Memory B cell (primary cell): ENCODE data around the gene CUL4A.
"Not testable (repeated sequence)": the region's sequence is repeated elsewhere in the genome, so short reads cannot be mapped to it uniquely, and the experiment has no call there.

Experiments
- ATAC-seq: fragments of 150-1000 bp; cut with Tn5 transposase; 2 replicates; pipeline ENCODE4 v1.10.0; 2021; ENCODE audit warnings: low read depth, mild to moderate bottlenecking, moderate library complexity
- DNase-seq, 2 donors: peaks; one replicate each; pipeline ENCODE4 v3.0.0; 2022; ENCODE audit warnings: low spot score in 2 of 2
- H3K27ac Mint-ChIP-seq: one replicate; pipeline ENCODE4 v1.8.0; 2022; ENCODE audit warnings: mild to moderate bottlenecking, moderate library complexity, mixed read lengths
- H3K27me3 Mint-ChIP-seq: one replicate; pipeline ENCODE4 v1.8.0; 2022; ENCODE audit warnings: mixed read lengths
- H3K36me3 Mint-ChIP-seq: one replicate; pipeline ENCODE4 v1.8.0; 2022; ENCODE audit warnings: mild to moderate bottlenecking, mixed read lengths
- H3K4me1 Mint-ChIP-seq: one replicate; pipeline ENCODE4 v1.8.0; 2022; ENCODE audit warnings: mixed read lengths
- H3K4me3 Mint-ChIP-seq: one replicate; pipeline ENCODE4 v1.8.0; 2022; ENCODE audit warnings: mild to moderate bottlenecking, moderate library complexity, mixed read lengths
- H3K9me3 Mint-ChIP-seq: one replicate; pipeline ENCODE4 v1.8.0; 2022; ENCODE audit warnings: mixed read lengths

The CUL4A gene

GRCh38 chr13:113209336-113209758 lies at the start of gene CUL4A:
Gene CUL4A (plus strand): TSS chr13:113209613. CDS start chr13:113209628, 15 bp downstream.
- Mint-ChIP-seq H3K4me3 (peak within 1 kb of the TSS; percentile 83), H3K27me3 (no peaks in the 10 kb centered on the region), H3K36me3 (peaks cover 5% of the 10 kb centered on the region), H3K9me3 (no peaks in the 10 kb centered on the region), H3K27ac (peak within 1 kb of the TSS; percentile 79), H3K4me1 (peaks cover 36% of the 10 kb centered on the region)
- DNase-seq (peak in 1 of 2 donors; percentile 47), ATAC-seq (peak; percentile 47)

DNA sequence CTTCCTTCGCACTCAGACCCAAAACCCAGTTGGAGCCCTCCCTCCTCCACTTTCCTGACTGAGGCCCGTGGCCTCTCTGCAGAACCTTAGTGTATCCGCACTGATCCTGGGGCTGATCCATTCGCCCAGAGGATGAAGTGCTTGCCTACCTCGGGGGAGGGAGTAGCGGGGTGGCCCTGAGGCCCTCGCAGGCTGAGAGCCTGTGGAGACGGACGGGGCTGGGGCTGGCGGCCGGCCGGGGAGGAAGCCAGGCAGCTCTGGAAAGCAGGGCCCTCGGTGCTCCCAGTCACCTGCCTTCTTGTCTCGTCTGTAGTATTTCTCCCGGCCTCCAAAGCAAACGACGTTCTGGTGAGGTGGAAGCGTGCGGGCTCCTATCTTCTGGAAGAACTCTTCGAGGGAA lies 49.7 kb upstream of the CUL4A start:
- ATAC-seq (no peak), DNase-seq (no peak)
- Mint-ChIP-seq H3K9me3 (peaks cover 9% of the 10 kb centered on the region), H3K27ac (no peak overlapping the region), H3K4me1 (peaks cover 2% of the 10 kb centered on the region), H3K4me3 (no peak overlapping the region), H3K36me3 (peaks cover 3% of the 10 kb centered on the region), H3K27me3 (peaks cover 15% of the 10 kb centered on the region)

DNA sequence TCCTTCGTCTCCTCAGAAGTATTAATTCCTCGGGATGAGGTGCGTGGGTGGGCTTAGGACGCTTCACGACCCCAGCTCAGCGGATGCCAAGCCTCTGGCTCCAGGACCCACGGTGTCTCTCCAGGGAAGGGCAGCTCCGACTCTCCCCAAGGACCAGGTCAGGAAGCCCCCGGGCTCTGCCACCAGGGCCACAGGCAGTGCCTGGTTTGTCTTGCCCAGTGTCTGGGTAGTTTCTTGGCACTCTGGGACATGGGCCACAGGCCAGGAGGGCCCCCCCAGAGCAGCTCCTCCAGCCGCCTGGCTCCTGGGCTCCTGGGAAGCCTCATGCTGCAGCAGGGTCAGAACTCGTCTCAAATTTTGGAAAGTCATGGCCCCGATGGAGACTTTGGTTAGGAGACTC lies 48.4 kb upstream of the CUL4A start:
- Mint-ChIP-seq H3K27ac (no peak overlapping the region), H3K36me3 (no peaks in the 10 kb centered on the region), H3K9me3 (peaks cover 2% of the 10 kb centered on the region), H3K4me3 (peak overlapping the region; percentile 13), H3K27me3 (peaks cover 15% of the 10 kb centered on the region), H3K4me1 (peaks cover 2% of the 10 kb centered on the region)
- no peak for ATAC-seq
- no peak for DNase-seq

GRCh38 chr13:113161433-113161832 lies 48.0 kb upstream of the CUL4A start:
- no peak for ATAC-seq
- H3K36me3 Mint-ChIP-seq, result no peaks in the 10 kb centered on the region
- DNase-seq, result no peak
- H3K27me3 Mint-ChIP-seq, result peaks cover 15% of the 10 kb centered on the region
- H3K4me3 Mint-ChIP-seq, result peak overlapping the region; percentile 13
- peaks cover 2% of the 10 kb centered on the region for H3K4me1 Mint-ChIP-seq
- peaks cover 2% of the 10 kb centered on the region for H3K9me3 Mint-ChIP-seq
- H3K27ac Mint-ChIP-seq, result no peak overlapping the region

GRCh38 chr13:113161975-113162374 lies 47.4 kb upstream of the CUL4A start:
- not testable (repeated sequence) for ATAC-seq, H3K4me1 Mint-ChIP-seq, H3K27ac Mint-ChIP-seq, H3K36me3 Mint-ChIP-seq, H3K4me3 Mint-ChIP-seq, DNase-seq, H3K9me3 Mint-ChIP-seq
- peaks cover 15% of the 10 kb centered on the region for H3K27me3 Mint-ChIP-seq

DNA sequence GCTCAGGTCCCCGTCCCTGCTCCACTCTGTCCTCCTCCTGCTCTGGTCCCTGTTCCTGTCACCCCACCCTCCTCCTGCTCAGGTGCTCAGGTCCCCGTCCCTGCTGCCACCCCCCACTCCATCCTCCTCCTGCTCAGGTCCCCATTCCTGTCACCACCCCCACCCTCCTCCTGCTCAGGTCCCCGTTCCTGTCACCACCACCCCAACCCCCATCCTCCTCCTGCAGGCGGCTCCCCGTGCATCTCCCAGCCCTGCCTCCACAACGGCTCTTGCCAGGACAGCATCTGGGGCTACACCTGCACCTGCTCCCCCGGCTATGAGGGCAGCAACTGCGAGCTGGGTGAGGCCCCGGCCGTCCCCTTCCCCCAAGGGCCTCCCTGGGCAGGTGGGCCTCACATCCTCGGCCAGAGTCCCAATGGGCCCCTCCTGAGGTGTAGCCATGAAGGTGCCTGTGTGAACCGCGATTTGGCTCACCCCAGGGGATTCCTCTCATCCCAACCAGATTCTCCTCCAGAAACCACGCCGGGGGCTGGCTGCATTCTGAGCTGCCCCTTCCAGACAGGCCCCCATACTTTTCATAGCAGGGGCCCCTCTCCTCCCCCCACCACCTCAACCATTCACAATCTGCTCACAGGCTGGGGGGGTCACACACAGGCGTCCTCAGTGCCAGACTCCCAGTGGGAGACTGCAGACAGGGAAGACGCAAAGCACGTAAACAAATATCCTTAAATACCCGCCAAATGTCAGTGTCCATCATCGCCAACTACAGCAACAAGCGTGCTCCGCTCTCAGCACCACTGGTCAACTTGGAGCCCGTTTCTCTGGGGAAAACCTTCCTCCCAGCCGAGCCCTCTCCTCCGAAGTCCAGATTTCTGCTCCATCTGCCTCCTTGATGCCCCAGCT lies 46.4 kb upstream of the CUL4A start:
- H3K9me3 Mint-ChIP-seq, result peaks cover 4% of the 10 kb centered on the region
- H3K27me3 Mint-ChIP-seq, result peaks cover 15% of the 10 kb centered on the region
- DNase-seq, result no peak
- peak overlapping the region; percentile 59 for H3K4me3 Mint-ChIP-seq
- H3K36me3 Mint-ChIP-seq, result peaks cover 3% of the 10 kb centered on the region
- H3K4me1 Mint-ChIP-seq, result peaks cover 2% of the 10 kb centered on the region
- no peak overlapping the region for H3K27ac Mint-ChIP-seq
- ATAC-seq, result no peak

DNA sequence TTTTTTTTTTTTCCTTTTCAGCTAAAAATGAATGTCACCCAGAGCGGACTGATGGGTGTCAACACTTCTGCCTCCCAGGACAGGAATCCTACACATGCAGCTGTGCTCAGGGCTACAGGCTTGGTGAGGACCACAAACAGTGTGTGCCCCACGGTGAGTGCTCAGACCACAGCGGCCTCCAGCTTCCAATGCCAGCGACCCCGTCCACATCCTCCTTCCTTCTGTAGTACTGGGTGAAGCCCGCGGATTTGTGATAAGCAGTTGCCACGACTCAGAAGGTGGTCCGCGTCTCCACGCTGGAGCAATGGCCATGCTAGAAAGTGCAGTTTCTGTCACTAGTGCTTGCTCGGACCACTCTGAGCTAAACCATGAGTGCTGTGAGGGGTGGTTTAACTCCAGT lies 44.9 kb upstream of the CUL4A start:
- peaks cover 9% of the 10 kb centered on the region for H3K27me3 Mint-ChIP-seq
- H3K36me3 Mint-ChIP-seq, result peaks cover 8% of the 10 kb centered on the region
- H3K9me3 Mint-ChIP-seq, result peaks cover 4% of the 10 kb centered on the region
- H3K4me1 Mint-ChIP-seq, result peaks cover 2% of the 10 kb centered on the region
- no peak overlapping the region for H3K4me3 Mint-ChIP-seq
- ATAC-seq (no peak), DNase-seq (no peak)
- H3K27ac Mint-ChIP-seq, result no peak overlapping the region

DNA sequence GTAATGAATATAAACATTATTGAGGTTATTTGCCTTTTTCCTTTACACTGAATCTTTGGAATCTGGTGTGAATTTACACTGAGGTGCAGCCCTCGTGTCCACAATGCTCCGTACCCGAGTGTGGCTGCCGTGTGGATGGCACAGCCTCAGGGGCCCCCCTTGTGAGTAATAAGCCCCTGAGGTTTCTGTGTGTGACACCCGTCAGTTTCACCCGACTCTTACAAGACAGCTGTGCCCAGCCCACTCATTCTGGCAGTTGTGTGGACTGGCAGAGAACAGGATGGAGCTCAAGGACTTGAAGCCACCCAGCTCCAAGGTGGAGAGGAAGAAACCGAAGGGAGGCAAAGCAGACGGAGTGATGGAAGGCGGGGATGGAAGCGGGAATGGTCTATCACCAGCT lies 43.1 kb upstream of the CUL4A start:
- ATAC-seq (no peak), DNase-seq (no peak)
- Mint-ChIP-seq H3K27ac (no peak overlapping the region), H3K36me3 (peaks cover 10% of the 10 kb centered on the region), H3K27me3 (peaks cover 8% of the 10 kb centered on the region), H3K4me3 (no peak overlapping the region), H3K4me1 (peaks cover 2% of the 10 kb centered on the region), H3K9me3 (peaks cover 4% of the 10 kb centered on the region)

DNA sequence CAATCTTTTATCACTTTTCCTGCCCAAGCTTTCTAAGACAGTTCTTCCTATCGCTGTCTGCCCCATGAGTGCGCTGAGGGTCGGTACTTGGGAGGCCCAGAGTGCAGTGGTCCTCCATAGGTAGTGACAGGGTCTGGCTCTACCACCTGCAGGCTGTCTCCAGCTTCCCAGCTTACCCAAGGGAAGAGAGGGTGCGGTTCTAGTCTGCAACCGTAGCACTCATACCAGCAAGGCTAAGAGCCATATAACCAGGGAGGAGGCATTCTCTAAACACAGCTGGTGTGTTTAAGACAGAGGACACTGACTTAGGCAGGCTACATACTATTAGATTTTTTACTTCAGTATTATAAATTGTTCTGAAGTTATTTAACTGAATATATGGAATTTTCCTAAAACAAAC lies 42.7 kb upstream of the CUL4A start:
- no peak overlapping the region for H3K27ac Mint-ChIP-seq
- H3K4me1 Mint-ChIP-seq, result no peaks in the 10 kb centered on the region
- H3K36me3 Mint-ChIP-seq, result peaks cover 10% of the 10 kb centered on the region
- peaks cover 4% of the 10 kb centered on the region for H3K9me3 Mint-ChIP-seq
- no peak overlapping the region for H3K4me3 Mint-ChIP-seq
- DNase-seq (no peak), ATAC-seq (no peak)
- peaks cover 6% of the 10 kb centered on the region for H3K27me3 Mint-ChIP-seq

- Mint-ChIP-seq H3K9me3 (peaks cover 4% of the 10 kb centered on the region), H3K4me3 (no peak overlapping the region), H3K4me1 (no peaks in the 10 kb centered on the region), H3K27me3 (peaks cover 6% of the 10 kb centered on the region), H3K36me3 (peaks cover 10% of the 10 kb centered on the region), H3K27ac (no peak overlapping the region)
- ATAC-seq (no peak), DNase-seq (no peak)
Measured at GRCh38 chr13:113167155-113167554, 42.3 kb upstream of the CUL4A start.

GRCh38 chr13:113167575-113167974 lies 41.8 kb upstream of the CUL4A start:
- ATAC-seq (no peak), DNase-seq (no peak)
- Mint-ChIP-seq H3K27ac (no peak overlapping the region), H3K36me3 (peaks cover 10% of the 10 kb centered on the region), H3K9me3 (peaks cover 4% of the 10 kb centered on the region), H3K27me3 (peaks cover 6% of the 10 kb centered on the region), H3K4me1 (no peaks in the 10 kb centered on the region), H3K4me3 (no peak overlapping the region)

DNA sequence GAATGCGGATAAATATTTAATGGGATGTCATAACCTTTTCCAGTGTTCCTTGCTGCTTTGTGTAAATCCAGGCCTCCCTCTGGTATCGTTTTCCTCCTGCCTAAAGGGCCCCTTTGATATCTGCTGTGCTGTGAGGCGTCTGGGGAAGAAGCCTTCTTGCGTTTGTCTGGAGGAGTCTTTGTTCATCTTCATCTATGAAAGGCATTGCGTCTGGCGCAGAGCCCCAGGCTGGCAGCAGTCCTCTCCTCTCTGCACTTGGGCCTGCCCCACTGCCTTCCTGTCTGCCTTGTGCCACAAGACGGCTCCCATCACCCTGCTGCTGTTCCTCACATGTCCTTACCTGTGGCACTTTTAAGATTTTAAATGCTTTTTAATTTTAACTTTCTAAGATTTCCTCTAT lies 41.2 kb upstream of the CUL4A start:
- peaks cover 13% of the 10 kb centered on the region for H3K36me3 Mint-ChIP-seq

GRCh38 chr13:113169277-113170272 lies 39.8 kb upstream of the CUL4A start:
- H3K27me3 Mint-ChIP-seq, result no peaks in the 10 kb centered on the region
- H3K27ac Mint-ChIP-seq, result no peak overlapping the region

More for the DNA sequence above, 41.2 kb upstream of the CUL4A start:
- Mint-ChIP-seq H3K27me3 (peaks cover 3% of the 10 kb centered on the region), H3K9me3 (peaks cover 4% of the 10 kb centered on the region), H3K27ac (no peak overlapping the region), H3K4me3 (no peak overlapping the region), H3K4me1 (no peaks in the 10 kb centered on the region)
- DNase-seq (no peak), ATAC-seq (no peak)

GRCh38 chr13:113170511-113170910 lies 38.9 kb upstream of the CUL4A start:
- H3K27me3 Mint-ChIP-seq, result no peaks in the 10 kb centered on the region
- no peak overlapping the region for H3K27ac Mint-ChIP-seq
- no peak for DNase-seq
- H3K4me1 Mint-ChIP-seq, result no peaks in the 10 kb centered on the region
- H3K4me3 Mint-ChIP-seq, result no peak overlapping the region
- peaks cover 16% of the 10 kb centered on the region for H3K36me3 Mint-ChIP-seq
- peaks cover 4% of the 10 kb centered on the region for H3K9me3 Mint-ChIP-seq
- ATAC-seq, result no peak

More at GRCh38 chr13:113169277-113170272, 39.8 kb upstream of the CUL4A start:
- Mint-ChIP-seq H3K4me1 (no peaks in the 10 kb centered on the region), H3K36me3 (peaks cover 13% of the 10 kb centered on the region), H3K4me3 (no peak overlapping the region), H3K9me3 (peaks cover 4% of the 10 kb centered on the region)
- ATAC-seq (no peak), DNase-seq (no peak)
